GM12891 (cell line): ENCODE results near the gene ELK3.

ENCODE experiments used
- DNase-seq: peaks from one replicate; pipeline ENCODE4 v3.0.0; 2011; ENCODE audit warnings: low spot score; ENCODE audit not compliant: insufficient read length
- FAIRE-seq: peaks from 2 replicates; lab custom pipeline; 2011; peaks lifted over from hg19 to GRCh38; lab: Jason Lieb, UNC
- PAX5 ChIP-seq: IDR thresholded peaks from 2 replicates; pipeline ENCODE4 v1.6.1; 2011; ENCODE audit warnings: low read length, moderate library complexity, mild to moderate bottlenecking; ENCODE audit not compliant: insufficient read depth, severe bottlenecking
- POLR2A ChIP-seq: IDR thresholded peaks from 2 replicates; pipeline ENCODE4 v1.6.1; 2011; ENCODE audit warnings: low read depth, low read length, control low read depth
- POLR2AphosphoS5 ChIP-seq: IDR thresholded peaks from 2 replicates; pipeline ENCODE4 v1.6.1; 2011; ENCODE audit warnings: low read depth, low read length, control low read depth
- POU2F2 ChIP-seq: IDR thresholded peaks from 2 replicates; pipeline ENCODE4 v1.6.1; 2011; ENCODE audit warnings: low read depth, mild to moderate bottlenecking, control low read depth, low read length, moderate library complexity
- SPI1 ChIP-seq: IDR thresholded peaks from 2 replicates; pipeline ENCODE4 v1.6.1; 2011; ENCODE audit warnings: low read depth, low read length, control low read depth
- TAF1 ChIP-seq: IDR thresholded peaks from 2 replicates; pipeline ENCODE4 v1.6.1; 2011; ENCODE audit warnings: low read depth, low read length, control low read depth

Gene ELK3

GRCh38 chr12:96166765-96167164 is 27.4 kb upstream of the ELK3 start:
- TF ChIP-seq POU2F2 (no peak), POLR2A (no peak), TAF1 (no peak), SPI1 (no peak), POLR2AphosphoS5 (no peak), PAX5 (no peak)
- DNase-seq (no peak), FAIRE-seq (no peak)

DNA sequence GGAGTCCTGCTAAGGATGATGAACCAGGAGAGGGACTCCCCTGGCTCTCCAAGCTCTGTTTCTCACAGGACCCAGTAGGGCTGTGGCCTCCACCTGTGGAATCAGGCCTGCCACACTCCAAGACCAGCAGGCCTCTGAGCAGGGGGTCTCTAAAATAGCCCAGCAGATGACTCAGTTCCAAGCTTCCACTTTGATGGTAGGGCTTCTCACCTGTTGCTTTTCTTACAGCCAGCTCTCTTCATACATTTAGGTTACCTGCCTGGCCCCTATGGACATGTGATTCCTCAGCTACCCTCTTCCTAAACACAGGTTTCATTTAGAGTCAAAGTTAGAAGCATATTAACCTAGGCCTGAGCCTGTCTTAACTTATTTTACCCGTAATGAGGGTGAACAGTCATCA is 26.7 kb upstream of the ELK3 start:
- FAIRE-seq (no peak), DNase-seq (no peak)
- TF ChIP-seq SPI1 (no peak), POU2F2 (no peak), POLR2A (no peak), PAX5 (no peak), POLR2AphosphoS5 (no peak), TAF1 (no peak)

- FAIRE-seq = no peak
- no peak for TF ChIP-seq POLR2A
- no peak for TF ChIP-seq POU2F2
- no peak for TF ChIP-seq TAF1
- TF ChIP-seq PAX5 = no peak
- TF ChIP-seq SPI1 = no peak
- no peak for TF ChIP-seq POLR2AphosphoS5
- DNase-seq = no peak
Measured at GRCh38 chr12:96170328-96170727, 23.8 kb upstream of the ELK3 start.

- no peak for DNase-seq
- no peak for FAIRE-seq
- TF ChIP-seq POLR2A (no peak), PAX5 (no peak), TAF1 (no peak), POLR2AphosphoS5 (no peak), SPI1 (no peak), POU2F2 (no peak)
Measured at GRCh38 chr12:96170762-96171161, 23.4 kb upstream of the ELK3 start.

- no peak for DNase-seq
- TF ChIP-seq TAF1 (no peak), POLR2A (no peak), POLR2AphosphoS5 (no peak), SPI1 (no peak), PAX5 (no peak), POU2F2 (no peak)
- FAIRE-seq = no peak
Measured at GRCh38 chr12:96171905-96172304, 22.3 kb upstream of the ELK3 start.

- DNase-seq = no peak
- TF ChIP-seq POLR2AphosphoS5 (no peak), TAF1 (no peak), POU2F2 (no peak), PAX5 (no peak), POLR2A (no peak), SPI1 (no peak)
- FAIRE-seq = no peak
Measured at GRCh38 chr12:96172981-96173380, 21.2 kb upstream of the ELK3 start.

GRCh38 chr12:96176575-96176974 is 17.6 kb upstream of the ELK3 start:
- FAIRE-seq = no peak
- TF ChIP-seq POLR2AphosphoS5 = no peak
- TF ChIP-seq PAX5 = no peak
- TF ChIP-seq TAF1 = no peak
- TF ChIP-seq POU2F2 = no peak
- TF ChIP-seq SPI1 = no peak
- TF ChIP-seq POLR2A = no peak

GRCh38 chr12:96177013-96177412 is 17.2 kb upstream of the ELK3 start:
- TF ChIP-seq SPI1 = peak; percentile 54
- TF ChIP-seq POLR2AphosphoS5 = no peak
- FAIRE-seq (no peak), DNase-seq (no peak)

More at GRCh38 chr12:96176575-96176974, 17.6 kb upstream of the ELK3 start:
- DNase-seq = no peak

DNA sequence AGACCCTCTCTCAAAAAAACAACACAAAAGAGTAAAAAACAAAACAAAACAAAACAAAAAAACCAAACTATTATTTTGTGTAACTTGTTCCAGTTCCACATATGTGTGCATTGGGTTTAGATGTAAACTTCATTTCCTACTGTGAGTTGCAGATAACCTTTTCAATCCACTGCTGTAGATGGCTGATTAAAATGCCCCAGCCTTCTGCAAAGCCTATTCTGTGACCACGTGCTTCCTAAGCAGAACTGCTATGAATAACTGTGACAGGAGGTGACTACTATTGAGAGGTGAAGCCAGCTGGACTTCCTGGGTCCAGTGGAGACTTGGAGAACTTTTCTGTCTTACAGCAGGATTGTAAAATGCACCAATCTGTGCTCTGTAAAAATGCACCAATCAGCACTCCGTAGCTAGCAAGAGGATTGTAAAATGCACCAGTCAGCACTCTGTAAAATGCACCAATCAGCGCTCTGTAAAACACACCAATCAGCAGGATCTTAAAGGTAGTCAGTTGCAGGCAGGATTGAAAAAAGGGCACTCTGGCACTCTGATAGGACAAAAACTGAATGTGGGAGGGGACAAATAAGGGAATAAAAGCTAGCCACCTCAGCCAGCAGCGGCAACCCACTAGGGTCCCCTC is 10.3 kb upstream of the ELK3 start:
- DNase-seq (no peak), FAIRE-seq (no peak)

DNA sequence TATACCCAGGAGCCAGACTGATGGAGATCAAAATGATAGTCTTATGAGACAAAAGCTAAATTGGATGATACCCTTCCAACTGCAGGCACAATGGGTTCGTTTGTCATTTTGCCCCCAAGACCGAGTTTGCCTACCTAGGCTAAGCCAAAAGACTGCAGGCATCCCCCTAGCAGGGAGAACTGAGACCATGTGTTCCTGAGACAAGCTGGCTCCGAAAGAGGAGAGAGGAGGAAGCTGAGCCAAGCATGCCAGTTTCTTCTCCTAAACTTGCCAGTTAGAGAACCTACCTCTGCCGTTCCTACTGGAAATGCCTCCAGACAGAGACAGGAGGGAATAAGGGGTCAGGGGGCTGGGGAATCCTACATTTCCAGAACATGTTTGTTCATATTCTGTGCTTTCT is 8.3 kb upstream of the ELK3 start:
- TF ChIP-seq POLR2AphosphoS5 = no peak
- TF ChIP-seq SPI1 = no peak
- no peak for TF ChIP-seq POU2F2
- TF ChIP-seq POLR2A = no peak
- no peak for TF ChIP-seq TAF1
- no peak for FAIRE-seq
- DNase-seq = no peak

More for the DNA sequence above, 10.3 kb upstream of the ELK3 start:
- no peak for TF ChIP-seq POLR2A
- TF ChIP-seq SPI1 = no peak
- TF ChIP-seq POU2F2 = no peak
- TF ChIP-seq TAF1 = no peak
- TF ChIP-seq PAX5 = no peak
- no peak for TF ChIP-seq POLR2AphosphoS5
